ENCODE data around the gene LRRC32. TPM values are rescaled to one million over a fixed set of nuclear protein-coding genes. Genes with fewer than 3 reads are reported as not detected.
"Not testable (repeated sequence)": the region's sequence is repeated elsewhere in the genome, so short reads cannot be mapped to it uniquely, and the experiment has no call there.

LRRC32 gene
- total RNA-seq, 1 donor from 2014 or later = 6.8 TPM

DNA sequence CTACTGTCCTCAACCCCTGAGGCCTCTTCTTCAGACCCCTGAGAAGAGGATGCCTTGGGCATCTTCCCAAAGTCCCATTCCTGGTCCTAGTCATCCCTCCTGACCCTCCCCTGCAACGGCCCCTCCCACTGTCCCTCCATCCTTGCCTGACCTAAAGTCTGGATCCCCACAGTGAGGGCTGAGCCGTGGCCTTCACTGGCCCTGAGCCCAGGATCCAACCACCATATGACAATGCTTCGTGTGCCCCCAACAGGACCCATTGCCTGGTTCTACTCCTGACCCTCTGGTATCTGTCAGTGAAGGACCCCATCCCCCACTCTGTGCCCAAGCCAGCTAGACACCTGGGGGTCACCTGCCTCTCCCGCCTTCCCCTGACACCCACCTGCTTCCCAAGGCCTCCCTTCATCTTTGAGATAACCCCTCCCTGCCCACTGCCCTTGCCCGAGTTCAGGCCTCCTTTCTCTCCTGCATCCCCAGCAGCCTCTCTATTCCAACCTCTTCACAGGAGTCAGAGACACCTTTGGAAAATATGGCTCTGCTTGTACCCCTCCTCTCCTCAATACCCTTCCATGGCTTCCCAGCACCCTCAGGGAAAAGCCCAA, 48.0 kb downstream of the LRRC32 start:
- no peak overlapping the region for H3K4me3 ChIP-seq (ENCODE audit: low read depth, low read length)
- no peak for DNase-seq (ENCODE audit: low read depth)
- no peaks in the 10 kb centered on the region for H3K27me3 ChIP-seq (ENCODE audit: control insufficient read depth, insufficient read depth, low read length)
- no peaks in the 10 kb centered on the region for H3K36me3 ChIP-seq (ENCODE audit: control insufficient read depth, insufficient read depth, low read length)
- TF ChIP-seq, protein P1, sequence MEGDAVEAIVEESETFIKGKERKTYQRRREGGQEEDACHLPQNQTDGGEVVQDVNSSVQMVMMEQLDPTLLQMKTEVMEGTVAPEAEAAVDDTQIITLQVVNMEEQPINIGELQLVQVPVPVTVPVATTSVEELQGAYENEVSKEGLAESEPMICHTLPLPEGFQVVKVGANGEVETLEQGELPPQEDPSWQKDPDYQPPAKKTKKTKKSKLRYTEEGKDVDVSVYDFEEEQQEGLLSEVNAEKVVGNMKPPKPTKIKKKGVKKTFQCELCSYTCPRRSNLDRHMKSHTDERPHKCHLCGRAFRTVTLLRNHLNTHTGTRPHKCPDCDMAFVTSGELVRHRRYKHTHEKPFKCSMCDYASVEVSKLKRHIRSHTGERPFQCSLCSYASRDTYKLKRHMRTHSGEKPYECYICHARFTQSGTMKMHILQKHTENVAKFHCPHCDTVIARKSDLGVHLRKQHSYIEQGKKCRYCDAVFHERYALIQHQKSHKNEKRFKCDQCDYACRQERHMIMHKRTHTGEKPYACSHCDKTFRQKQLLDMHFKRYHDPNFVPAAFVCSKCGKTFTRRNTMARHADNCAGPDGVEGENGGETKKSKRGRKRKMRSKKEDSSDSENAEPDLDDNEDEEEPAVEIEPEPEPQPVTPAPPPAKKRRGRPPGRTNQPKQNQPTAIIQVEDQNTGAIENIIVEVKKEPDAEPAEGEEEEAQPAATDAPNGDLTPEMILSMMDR (IDR thresholded peaks at IDR 0.05; ENCODE audit: insufficient read depth, low read length, poor library complexity, severe bottlenecking) = no peak

DNA sequence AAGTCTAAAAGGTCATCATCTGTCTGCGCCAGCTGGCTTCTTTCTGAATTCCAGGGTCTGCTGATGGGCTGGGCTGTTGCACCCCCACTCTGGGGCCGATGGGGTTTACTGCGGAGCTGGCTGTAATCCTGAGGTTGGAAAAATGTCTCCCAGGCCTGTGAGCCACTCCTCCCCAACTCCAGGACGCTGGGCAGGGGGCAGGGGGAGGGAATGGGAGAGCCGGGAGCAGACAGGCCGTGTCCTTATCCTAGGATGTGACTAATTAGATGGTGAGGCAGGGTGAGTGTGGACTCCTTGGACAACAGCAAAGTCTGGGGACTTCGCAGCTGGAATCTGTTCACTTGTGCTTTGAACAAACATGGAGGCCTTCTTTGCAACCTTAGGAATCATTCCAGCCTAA, 48.7 kb downstream of the LRRC32 start:
- DNase-seq (ENCODE audit: low read depth) = no peak
- H3K4me3 ChIP-seq (ENCODE audit: low read depth, low read length) = no peak overlapping the region
- TF ChIP-seq, protein P1 (IDR thresholded peaks at IDR 0.05; ENCODE audit: insufficient read depth, low read length, poor library complexity, severe bottlenecking) = no peak
- no peaks in the 10 kb centered on the region for H3K27me3 ChIP-seq (ENCODE audit: control insufficient read depth, insufficient read depth, low read length)
- no peaks in the 10 kb centered on the region for H3K36me3 ChIP-seq (ENCODE audit: control insufficient read depth, insufficient read depth, low read length)

DNA sequence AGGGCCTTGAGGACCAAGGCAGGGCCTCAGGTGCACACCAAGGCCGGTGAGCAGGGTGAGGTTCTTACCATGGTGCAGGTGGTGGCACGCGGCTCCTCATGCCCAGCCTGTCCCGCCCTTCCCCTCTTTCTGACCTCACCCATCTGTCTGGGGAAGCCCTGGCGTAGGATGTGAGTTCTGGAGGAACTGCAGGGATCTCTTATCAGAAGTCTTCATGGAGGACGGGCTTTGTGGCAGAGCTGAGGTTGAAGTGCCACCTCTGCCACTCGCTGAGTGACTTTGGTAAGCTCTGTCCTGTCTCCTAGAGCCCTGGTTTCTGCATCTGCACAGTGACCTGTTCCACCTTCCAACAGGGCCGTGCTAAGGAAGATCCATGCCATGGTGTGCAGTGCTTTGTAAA, 49.1 kb downstream of the LRRC32 start:
- DNase-seq (ENCODE audit: low read depth) = no peak
- no peak overlapping the region for H3K4me3 ChIP-seq (ENCODE audit: low read depth, low read length)
- TF ChIP-seq, protein P1 (IDR thresholded peaks at IDR 0.05; ENCODE audit: insufficient read depth, low read length, poor library complexity, severe bottlenecking) = no peak

DNA sequence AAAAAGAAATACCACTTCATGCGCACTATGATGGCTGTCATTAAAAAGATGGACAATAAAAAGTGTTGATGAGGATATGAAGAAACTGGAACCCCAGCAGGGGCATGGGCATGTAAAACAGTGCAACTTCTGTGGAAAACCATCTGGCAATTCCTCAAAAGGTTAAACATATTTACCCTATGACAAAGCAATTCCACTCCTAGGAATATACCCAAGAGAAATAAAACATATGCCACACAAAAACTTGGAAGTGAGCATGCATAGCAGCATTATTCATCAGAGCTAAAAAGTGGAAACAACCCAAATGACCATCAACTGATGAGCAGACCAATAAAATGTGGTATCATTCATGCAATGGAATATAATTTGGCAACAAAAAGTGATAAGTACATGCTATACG, 50.1 kb downstream of the LRRC32 start:
- TF ChIP-seq, protein P1 (IDR thresholded peaks at IDR 0.05; ENCODE audit: insufficient read depth, low read length, poor library complexity, severe bottlenecking) = no peak
- no peak for DNase-seq (ENCODE audit: low read depth)
- Histone ChIP-seq H3K4me3 (ENCODE audit: low read depth, low read length) (no peak overlapping the region), H3K27me3 (ENCODE audit: control insufficient read depth, insufficient read depth, low read length) (no peaks in the 10 kb centered on the region), H3K36me3 (ENCODE audit: control insufficient read depth, insufficient read depth, low read length) (no peaks in the 10 kb centered on the region)

More for the DNA sequence above, 49.1 kb downstream of the LRRC32 start:
- Histone ChIP-seq H3K36me3 (ENCODE audit: control insufficient read depth, insufficient read depth, low read length) (no peaks in the 10 kb centered on the region), H3K27me3 (ENCODE audit: control insufficient read depth, insufficient read depth, low read length) (no peaks in the 10 kb centered on the region)

DNA sequence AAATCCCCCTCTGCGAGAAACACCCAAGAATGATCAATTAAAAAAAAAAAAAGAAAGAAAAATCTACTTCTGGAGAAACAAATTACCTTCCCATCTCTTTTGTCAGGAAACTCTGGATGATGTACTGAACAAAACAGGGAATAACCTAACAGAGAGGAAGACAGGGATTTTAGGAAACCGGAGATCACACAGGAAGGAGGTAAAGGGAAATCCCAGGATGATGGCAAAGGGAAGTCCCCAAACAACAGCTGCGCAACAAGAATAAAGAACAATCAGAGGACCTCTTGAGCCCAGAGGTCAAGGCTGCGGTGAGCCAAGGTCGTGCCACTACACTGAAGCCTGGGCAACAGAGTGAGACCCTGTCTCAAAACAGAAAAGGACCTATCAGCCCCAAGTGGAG, 50.7 kb downstream of the LRRC32 start:
- not testable (repeated sequence) for DNase-seq (ENCODE audit: low read depth); H3K36me3 ChIP-seq (ENCODE audit: control insufficient read depth, insufficient read depth, low read length); H3K27me3 ChIP-seq (ENCODE audit: control insufficient read depth, insufficient read depth, low read length); H3K4me3 ChIP-seq (ENCODE audit: low read depth, low read length)

DNA sequence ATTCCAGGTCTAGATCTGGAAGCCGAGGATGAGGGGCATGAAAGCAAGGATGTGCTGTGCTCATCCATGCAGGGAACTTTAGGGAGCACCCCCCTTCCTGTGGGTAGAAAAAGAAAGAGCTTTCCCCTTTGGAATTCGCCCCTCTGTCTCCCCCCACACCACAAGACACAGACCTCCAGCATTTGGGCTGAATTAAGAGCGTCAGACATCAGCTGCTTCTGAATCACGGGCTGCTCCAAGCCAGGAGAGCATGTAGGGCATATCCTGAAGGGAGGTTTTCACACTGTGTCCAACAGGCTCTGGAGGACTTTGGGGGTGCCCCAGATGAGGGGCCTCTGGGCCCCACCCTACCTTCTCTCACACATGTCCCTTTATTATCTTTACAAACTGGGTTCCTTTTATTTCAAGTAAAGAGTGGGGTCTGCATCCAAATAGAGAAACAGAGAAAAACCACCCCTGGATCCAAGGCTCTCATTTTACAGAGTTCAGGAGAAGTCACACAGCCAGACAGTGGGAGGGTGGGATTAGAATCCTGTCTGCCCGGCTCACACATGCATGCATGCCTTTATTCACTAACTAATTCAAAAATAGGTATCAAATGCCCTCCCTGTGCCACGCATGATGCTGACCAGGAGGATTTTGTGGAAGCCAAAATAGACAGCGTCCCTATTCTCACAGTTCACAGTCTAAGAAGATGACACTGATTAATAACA, 52.8 kb downstream of the LRRC32 start:
- Histone ChIP-seq H3K36me3 (ENCODE audit: control insufficient read depth, insufficient read depth, low read length) (no peaks in the 10 kb centered on the region), H3K4me3 (ENCODE audit: low read depth, low read length) (no peak overlapping the region), H3K27me3 (ENCODE audit: control insufficient read depth, insufficient read depth, low read length) (no peaks in the 10 kb centered on the region)
- DNase-seq (ENCODE audit: low read depth) = no peak
- TF ChIP-seq, protein P1 (IDR thresholded peaks at IDR 0.05; ENCODE audit: insufficient read depth, low read length, poor library complexity, severe bottlenecking) = no peak
